K562 (cell line): ENCODE data around the gene WTAP. TPM values are rescaled to one million over a fixed set of nuclear protein-coding genes. Genes with fewer than 3 reads are reported as not detected.

Experiments
- BHLHE40 ChIP-seq: IDR thresholded peaks from 2 replicates; pipeline ENCODE4 v1.6.1; 2011; ENCODE audit warnings: low read length, improper control_type of control experiment
- E2F4 ChIP-seq: sonication (generic); formaldehyde crosslinking; IDR thresholded peaks from 2 replicates; pipeline ENCODE4 v1.8.0; 2022; ENCODE audit warnings: mild to moderate bottlenecking, low read depth, missing genetic modification reagents
- FOXM1 ChIP-seq, 2 experiments: fragments of 450-650 bp in 1 of 2; sonication (generic) in 1 of 2; formaldehyde crosslinking in 1 of 2; IDR thresholded peaks; 2 replicates each; pipeline versions ENCODE4 v1.6.1 to v1.9.0; 2017 to 2022; ENCODE audit warnings: low read depth in 2 of 2, mild to moderate bottlenecking in 2 of 2, missing genetic modification reagents in 1 of 2, moderate library complexity in 1 of 2
- HOXB6 ChIP-seq: fragments of 250-450 bp; sonication (Bioruptor Pico); IDR thresholded peaks from 2 replicates; pipeline ENCODE4 v1.5.1; 2022; ENCODE audit warnings: mild to moderate bottlenecking, borderline replicate concordance
- LARP7 ChIP-seq: fragments of 450-650 bp; IDR thresholded peaks from 2 replicates; pipeline ENCODE4 v1.6.1; 2016
- MEIS2 ChIP-seq: fragments of 450-650 bp; IDR thresholded peaks from 2 replicates; pipeline ENCODE4 v1.6.1; 2014; ENCODE audit warnings: mild to moderate bottlenecking; ENCODE audit not compliant: partially characterized antibody
- NFIC ChIP-seq: fragments of 450-650 bp; IDR thresholded peaks from 2 replicates; pipeline ENCODE4 v1.6.1; 2017; ENCODE audit warnings: mild to moderate bottlenecking, inconsistent platforms
- NKRF ChIP-seq: fragments of 450-650 bp; IDR thresholded peaks from 2 replicates; pipeline ENCODE4 v1.6.1; 2016; ENCODE audit warnings: borderline replicate concordance
- POLR2AphosphoS5 ChIP-seq: IDR thresholded peaks from 2 replicates; pipeline ENCODE4 v1.6.1; 2011; ENCODE audit warnings: mild to moderate bottlenecking, low read depth, low read length, moderate library complexity; ENCODE audit not compliant: control insufficient read depth, insufficient read depth
- SMARCB1 ChIP-seq: IDR thresholded peaks from 2 replicates; pipeline ENCODE4 v1.6.1; 2011; ENCODE audit warnings: improper control_type of control experiment, low read depth; ENCODE audit not compliant: insufficient read length
- ZNF41 ChIP-seq: fragments of 250-450 bp; sonication (Bioruptor Pico); conservative IDR thresholded peaks from 2 replicates; pipeline ENCODE4 v1.4.0; 2020; ENCODE audit warnings: mild to moderate bottlenecking
- ZNF444 ChIP-seq: fragments of 250-450 bp; sonication (Bioruptor Pico); IDR thresholded peaks from 2 replicates; pipeline ENCODE4 v1.4.0; 2020; ENCODE audit warnings: mild to moderate bottlenecking, moderate library complexity
- polyA plus RNA-seq, 8 experiments: library from polyadenylated mRNA; depleted of rRNA in 4 of 8; stranded (reverse) in 5 of 8; unstranded in 3 of 8; fragments of >200 nt; fragmentation: Nextera tagmentation in 2 of 8; fragmentation: Illumina TruSeq in 1 of 8; extraction: Ambion mirVana in 2 of 8; extraction: Trizol in 1 of 8; gene quantifications; 2 replicates each; pipeline versions ENCODE4 v1.2.1 to v1.2.3, GENCODE V29; 2011 to 2014; ENCODE audit warnings: inconsistent platforms in 1 of 8, missing spikeins in 1 of 8
- total RNA-seq, 7 experiments: library from RNA; depleted of rRNA in 6 of 7; stranded (reverse); fragments of >200 nt in 6 of 7; fragmentation: Illumina TruSeq in 2 of 7; extraction: Trizol in 2 of 7; gene quantifications; 2 replicates each; pipeline versions ENCODE4 v1.2.1 to v1.2.3, GENCODE V29; 2011 to 2021; ENCODE audit warnings: low replicate concordance in 1 of 7
- TF ChIP-seq, protein P1 (sequence below): fragments of 200-600 bp; sonication (generic); IDR thresholded peaks from one replicate; pipeline ENCODE4 v1.6.1; 2012; ENCODE audit warnings: mild to moderate bottlenecking, low read depth, low read length, inconsistent platforms

WTAP gene
- total and polyA plus RNA-seq, 9 of the 15 experiments (the other 6 are each of a cell fraction or from before 2014, with no cell fraction given) = 52.4 to 156 (median 110) TPM

DNA sequence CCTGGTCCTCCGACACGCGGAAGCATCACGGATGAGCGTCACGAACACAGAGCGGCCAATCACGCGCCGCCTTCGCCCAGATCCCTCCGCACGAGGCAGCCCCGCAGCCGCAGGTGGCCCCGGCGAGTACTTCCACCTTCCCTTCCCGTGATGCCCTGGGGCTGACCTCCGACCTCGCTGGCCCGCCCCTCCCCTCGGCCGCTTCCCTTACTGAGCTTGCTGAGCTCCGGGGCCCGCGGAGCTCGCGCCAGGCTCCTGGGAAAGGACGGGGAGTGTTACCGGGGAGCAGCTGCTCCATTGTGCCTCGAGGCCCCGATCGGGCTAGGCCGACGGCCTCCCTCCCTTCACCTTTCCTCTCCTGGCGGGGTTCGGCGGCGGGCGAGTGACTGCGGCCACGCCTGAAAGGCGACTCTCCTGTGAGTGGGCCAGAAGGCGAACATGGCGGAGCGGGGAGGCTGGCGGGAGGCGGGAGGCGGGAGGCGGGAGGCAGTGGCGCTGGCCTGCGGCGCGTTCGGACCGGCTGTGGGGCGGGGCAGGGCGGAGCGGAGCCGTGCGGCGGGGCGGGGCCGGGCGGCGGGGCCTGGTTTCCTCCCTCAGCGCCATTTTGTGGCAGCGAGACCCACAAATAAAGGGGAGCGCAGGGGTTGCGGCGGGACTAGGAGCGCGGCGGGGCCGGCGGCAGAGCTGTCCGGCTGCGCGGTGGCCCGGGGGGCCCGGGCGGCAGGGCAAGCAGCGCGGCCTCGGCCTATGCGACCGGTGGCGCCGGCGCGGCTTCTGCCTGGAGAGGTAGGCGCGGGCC is at the start of gene WTAP (continued):
- TF ChIP-seq, protein P1, sequence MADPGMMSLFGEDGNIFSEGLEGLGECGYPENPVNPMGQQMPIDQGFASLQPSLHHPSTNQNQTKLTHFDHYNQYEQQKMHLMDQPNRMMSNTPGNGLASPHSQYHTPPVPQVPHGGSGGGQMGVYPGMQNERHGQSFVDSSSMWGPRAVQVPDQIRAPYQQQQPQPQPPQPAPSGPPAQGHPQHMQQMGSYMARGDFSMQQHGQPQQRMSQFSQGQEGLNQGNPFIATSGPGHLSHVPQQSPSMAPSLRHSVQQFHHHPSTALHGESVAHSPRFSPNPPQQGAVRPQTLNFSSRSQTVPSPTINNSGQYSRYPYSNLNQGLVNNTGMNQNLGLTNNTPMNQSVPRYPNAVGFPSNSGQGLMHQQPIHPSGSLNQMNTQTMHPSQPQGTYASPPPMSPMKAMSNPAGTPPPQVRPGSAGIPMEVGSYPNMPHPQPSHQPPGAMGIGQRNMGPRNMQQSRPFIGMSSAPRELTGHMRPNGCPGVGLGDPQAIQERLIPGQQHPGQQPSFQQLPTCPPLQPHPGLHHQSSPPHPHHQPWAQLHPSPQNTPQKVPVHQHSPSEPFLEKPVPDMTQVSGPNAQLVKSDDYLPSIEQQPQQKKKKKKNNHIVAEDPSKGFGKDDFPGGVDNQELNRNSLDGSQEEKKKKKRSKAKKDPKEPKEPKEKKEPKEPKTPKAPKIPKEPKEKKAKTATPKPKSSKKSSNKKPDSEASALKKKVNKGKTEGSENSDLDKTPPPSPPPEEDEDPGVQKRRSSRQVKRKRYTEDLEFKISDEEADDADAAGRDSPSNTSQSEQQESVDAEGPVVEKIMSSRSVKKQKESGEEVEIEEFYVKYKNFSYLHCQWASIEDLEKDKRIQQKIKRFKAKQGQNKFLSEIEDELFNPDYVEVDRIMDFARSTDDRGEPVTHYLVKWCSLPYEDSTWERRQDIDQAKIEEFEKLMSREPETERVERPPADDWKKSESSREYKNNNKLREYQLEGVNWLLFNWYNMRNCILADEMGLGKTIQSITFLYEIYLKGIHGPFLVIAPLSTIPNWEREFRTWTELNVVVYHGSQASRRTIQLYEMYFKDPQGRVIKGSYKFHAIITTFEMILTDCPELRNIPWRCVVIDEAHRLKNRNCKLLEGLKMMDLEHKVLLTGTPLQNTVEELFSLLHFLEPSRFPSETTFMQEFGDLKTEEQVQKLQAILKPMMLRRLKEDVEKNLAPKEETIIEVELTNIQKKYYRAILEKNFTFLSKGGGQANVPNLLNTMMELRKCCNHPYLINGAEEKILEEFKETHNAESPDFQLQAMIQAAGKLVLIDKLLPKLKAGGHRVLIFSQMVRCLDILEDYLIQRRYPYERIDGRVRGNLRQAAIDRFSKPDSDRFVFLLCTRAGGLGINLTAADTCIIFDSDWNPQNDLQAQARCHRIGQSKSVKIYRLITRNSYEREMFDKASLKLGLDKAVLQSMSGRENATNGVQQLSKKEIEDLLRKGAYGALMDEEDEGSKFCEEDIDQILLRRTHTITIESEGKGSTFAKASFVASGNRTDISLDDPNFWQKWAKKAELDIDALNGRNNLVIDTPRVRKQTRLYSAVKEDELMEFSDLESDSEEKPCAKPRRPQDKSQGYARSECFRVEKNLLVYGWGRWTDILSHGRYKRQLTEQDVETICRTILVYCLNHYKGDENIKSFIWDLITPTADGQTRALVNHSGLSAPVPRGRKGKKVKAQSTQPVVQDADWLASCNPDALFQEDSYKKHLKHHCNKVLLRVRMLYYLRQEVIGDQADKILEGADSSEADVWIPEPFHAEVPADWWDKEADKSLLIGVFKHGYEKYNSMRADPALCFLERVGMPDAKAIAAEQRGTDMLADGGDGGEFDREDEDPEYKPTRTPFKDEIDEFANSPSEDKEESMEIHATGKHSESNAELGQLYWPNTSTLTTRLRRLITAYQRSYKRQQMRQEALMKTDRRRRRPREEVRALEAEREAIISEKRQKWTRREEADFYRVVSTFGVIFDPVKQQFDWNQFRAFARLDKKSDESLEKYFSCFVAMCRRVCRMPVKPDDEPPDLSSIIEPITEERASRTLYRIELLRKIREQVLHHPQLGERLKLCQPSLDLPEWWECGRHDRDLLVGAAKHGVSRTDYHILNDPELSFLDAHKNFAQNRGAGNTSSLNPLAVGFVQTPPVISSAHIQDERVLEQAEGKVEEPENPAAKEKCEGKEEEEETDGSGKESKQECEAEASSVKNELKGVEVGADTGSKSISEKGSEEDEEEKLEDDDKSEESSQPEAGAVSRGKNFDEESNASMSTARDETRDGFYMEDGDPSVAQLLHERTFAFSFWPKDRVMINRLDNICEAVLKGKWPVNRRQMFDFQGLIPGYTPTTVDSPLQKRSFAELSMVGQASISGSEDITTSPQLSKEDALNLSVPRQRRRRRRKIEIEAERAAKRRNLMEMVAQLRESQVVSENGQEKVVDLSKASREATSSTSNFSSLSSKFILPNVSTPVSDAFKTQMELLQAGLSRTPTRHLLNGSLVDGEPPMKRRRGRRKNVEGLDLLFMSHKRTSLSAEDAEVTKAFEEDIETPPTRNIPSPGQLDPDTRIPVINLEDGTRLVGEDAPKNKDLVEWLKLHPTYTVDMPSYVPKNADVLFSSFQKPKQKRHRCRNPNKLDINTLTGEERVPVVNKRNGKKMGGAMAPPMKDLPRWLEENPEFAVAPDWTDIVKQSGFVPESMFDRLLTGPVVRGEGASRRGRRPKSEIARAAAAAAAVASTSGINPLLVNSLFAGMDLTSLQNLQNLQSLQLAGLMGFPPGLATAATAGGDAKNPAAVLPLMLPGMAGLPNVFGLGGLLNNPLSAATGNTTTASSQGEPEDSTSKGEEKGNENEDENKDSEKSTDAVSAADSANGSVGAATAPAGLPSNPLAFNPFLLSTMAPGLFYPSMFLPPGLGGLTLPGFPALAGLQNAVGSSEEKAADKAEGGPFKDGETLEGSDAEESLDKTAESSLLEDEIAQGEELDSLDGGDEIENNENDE = no peak
- no peak for TF ChIP-seq HOXB6 (CRISPR knock-in tag)
- peak; percentile 38 for TF ChIP-seq MEIS2
- TF ChIP-seq NFIC = peak; percentile 75
- TF ChIP-seq POLR2AphosphoS5 = peak; percentile 95
- TF ChIP-seq FOXM1 (IDR thresholded peaks at IDR 0.05; ENCODE audit: low read depth) = no peak
- TF ChIP-seq FOXM1 (CRISPR knock-in tag; IDR thresholded peaks at IDR 0.05; ENCODE audit: low read depth) = peak; percentile 97
- TF ChIP-seq ZNF444 = no peak
- TF ChIP-seq NKRF = peak; percentile 51
- no peak for TF ChIP-seq SMARCB1
- peak; percentile 84 for TF ChIP-seq BHLHE40
- TF ChIP-seq E2F4 = peak; percentile 84
- no peak for TF ChIP-seq ZNF41 (CRISPR knock-in tag)
- peak; percentile 93 for TF ChIP-seq LARP7
